Lower lobe of right lung (tissue), 2 donors: ENCODE results near the gene ERAP2. TPM values are rescaled to one million over a fixed set of nuclear protein-coding genes. Genes with fewer than 3 reads are reported as not detected.

Source experiments
- ATAC-seq, 2 donors: fragments of 200-7000 bp; cut with Tn5 transposase; one replicate each; pipeline ENCODE4 v1.9.1; 2020 to 2022; ENCODE audit warnings: mild to moderate bottlenecking in 2 of 2, moderate library complexity in 2 of 2
- DNase-seq: peaks from one replicate; pipeline ENCODE4 v3.0.0-alpha.2; 2020
- H3K27ac ChIP-seq: fragments of 200-600 bp; one replicate; pipeline ENCODE4 v1.8.0; 2022
- H3K27me3 ChIP-seq: fragments of 200-600 bp; one replicate; pipeline ENCODE4 v1.8.0; 2022; ENCODE audit warnings: low read depth
- H3K36me3 ChIP-seq: fragments of 200-600 bp; one replicate; pipeline ENCODE4 v1.8.0; 2022; ENCODE audit warnings: mild to moderate bottlenecking
- H3K4me1 ChIP-seq: fragments of 200-600 bp; one replicate; pipeline ENCODE4 v1.8.0; 2022
- H3K4me3 ChIP-seq: fragments of 200-600 bp; one replicate; pipeline ENCODE4 v1.8.0; 2022; ENCODE audit warnings: mild to moderate bottlenecking
- H3K9me3 ChIP-seq: fragments of 200-600 bp; one replicate; pipeline ENCODE4 v1.8.0; 2022
- intact Hi-C: fragments of 100-400 bp; cut with DNase I; formaldehyde crosslinking; loops from one replicate; pipeline ENCODE4 v1.11.0; 2022
- total RNA-seq: library from RNA; stranded (reverse); fragmentation: NEBNext Ultra II Directional; extraction: Animal tissue kit (Norgen Biotek cat#: 25700); gene quantifications from one replicate; pipeline ENCODE4 v1.2.1, GENCODE V29; 2021
- TF ChIP-seq, protein P1 (sequence below): fragments of 200-600 bp; IDR thresholded peaks from one replicate; pipeline ENCODE4 v1.8.0; 2022; ENCODE audit warnings: antibody characterized with exemption, mild to moderate bottlenecking
- donor health status: DM: no; HTN: yes; CAD: no; lungs with severe emphysema.

Gene ERAP2
- total RNA-seq, 1 donor from 2014 or later, result 32.1 TPM

DNA sequence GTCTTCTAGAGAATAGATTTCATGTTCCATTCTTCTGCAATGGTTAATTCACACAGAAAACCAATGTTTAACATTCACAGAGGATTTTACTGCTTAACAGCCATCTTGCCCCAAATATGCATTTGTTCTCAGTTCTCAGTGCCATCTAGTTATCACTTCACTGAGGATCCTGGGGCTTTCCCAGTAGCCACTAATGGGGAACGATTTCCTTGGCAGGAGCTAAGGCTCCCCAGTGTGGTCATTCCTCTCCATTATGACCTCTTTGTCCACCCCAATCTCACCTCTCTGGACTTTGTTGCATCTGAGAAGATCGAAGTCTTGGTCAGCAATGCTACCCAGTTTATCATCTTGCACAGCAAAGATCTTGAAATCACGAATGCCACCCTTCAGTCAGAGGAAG, 3.4 kb downstream of the ERAP2 start:
- DNase-seq, result no peak
- H3K9me3 ChIP-seq, result no peaks in the 10 kb centered on the region
- TF ChIP-seq, protein P1, sequence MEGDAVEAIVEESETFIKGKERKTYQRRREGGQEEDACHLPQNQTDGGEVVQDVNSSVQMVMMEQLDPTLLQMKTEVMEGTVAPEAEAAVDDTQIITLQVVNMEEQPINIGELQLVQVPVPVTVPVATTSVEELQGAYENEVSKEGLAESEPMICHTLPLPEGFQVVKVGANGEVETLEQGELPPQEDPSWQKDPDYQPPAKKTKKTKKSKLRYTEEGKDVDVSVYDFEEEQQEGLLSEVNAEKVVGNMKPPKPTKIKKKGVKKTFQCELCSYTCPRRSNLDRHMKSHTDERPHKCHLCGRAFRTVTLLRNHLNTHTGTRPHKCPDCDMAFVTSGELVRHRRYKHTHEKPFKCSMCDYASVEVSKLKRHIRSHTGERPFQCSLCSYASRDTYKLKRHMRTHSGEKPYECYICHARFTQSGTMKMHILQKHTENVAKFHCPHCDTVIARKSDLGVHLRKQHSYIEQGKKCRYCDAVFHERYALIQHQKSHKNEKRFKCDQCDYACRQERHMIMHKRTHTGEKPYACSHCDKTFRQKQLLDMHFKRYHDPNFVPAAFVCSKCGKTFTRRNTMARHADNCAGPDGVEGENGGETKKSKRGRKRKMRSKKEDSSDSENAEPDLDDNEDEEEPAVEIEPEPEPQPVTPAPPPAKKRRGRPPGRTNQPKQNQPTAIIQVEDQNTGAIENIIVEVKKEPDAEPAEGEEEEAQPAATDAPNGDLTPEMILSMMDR, result no peak
- H3K27me3 ChIP-seq, result no peaks in the 10 kb centered on the region
- no peak overlapping the region for H3K27ac ChIP-seq
- intact Hi-C loops, result loop anchor here (10.0 kb wide), 2 partner anchors 125 to 285 kb away; no protein-coding TSS in a partner anchor
- peaks cover 8% of the 10 kb centered on the region for H3K36me3 ChIP-seq
- H3K4me3 ChIP-seq, result no peak overlapping the region
- peaks cover 54% of the 10 kb centered on the region for H3K4me1 ChIP-seq
- ATAC-seq, result no peak

DNA sequence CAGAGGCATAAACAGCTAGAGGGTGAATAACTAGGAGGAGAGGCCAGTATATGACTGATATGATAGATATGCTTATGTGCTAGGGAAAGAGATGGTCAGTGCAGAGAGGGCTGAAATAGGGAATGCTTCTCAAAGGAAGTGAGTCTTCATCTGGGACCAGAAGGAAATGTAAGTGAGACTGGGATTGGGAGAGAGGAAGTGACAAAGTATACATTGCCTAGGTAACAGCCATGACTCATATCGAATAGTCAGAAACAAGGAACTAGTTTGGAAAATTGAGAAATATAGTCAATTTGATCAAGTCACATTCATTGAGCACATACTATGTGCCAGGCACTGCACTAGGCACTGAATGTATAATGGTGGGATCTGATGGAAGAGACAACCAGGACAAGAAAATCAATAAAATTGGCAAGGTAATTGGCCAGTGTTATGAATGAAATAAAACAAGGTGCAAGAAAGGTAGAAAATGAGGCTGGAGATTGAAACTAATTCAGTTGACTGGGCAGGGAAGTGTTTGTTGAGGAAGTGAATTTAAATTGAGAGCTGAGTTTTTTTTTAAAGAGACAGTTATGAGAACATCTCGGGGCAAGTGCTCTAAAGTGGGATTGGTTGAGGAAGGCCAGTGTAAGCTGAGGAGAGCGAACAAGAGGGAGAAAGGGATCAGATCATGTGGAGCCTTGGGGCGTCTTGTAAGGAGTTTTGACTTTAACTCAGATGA, 4.3 kb downstream of the ERAP2 start:
- TF ChIP-seq, protein P1, result no peak
- H3K4me3 ChIP-seq, result peak overlapping the region; percentile 2
- no peaks in the 10 kb centered on the region for H3K9me3 ChIP-seq
- H3K27me3 ChIP-seq, result no peaks in the 10 kb centered on the region
- intact Hi-C loops, result no loop called here
- DNase-seq (no peak), ATAC-seq (peak; percentile 34 to 54)
- peaks cover 58% of the 10 kb centered on the region for H3K4me1 ChIP-seq
- peaks cover 8% of the 10 kb centered on the region for H3K36me3 ChIP-seq
- no peak overlapping the region for H3K27ac ChIP-seq

DNA sequence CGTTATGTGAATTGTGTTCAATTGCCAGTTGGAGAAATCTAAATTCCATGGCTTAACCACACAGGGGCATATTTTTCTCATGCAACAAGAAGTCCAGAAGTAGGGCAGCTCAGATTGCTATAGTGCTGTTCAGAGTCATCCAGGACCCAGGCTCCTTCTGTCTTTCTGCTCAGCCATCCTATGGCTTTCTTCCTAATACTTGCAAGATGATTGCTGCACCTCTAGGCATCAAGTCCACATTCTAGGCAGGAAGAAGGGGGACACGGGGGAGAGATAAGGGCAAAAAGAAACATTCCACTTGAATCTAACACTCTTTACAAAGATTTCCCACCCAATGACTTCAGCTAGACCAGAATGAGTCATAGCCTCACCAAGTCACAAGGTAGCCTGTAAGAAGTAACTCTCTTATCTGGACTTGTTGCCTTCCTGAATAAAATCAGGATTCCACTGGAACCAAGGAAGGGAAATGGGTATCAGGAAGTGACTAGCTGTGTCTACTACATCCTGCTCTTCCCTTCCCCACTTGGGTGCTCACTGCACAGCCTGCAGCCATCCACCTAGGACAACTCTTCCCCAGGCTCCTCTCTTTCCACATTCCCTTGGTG, 5.3 kb downstream of the ERAP2 start:
- Histone ChIP-seq H3K4me1 (peaks cover 62% of the 10 kb centered on the region), H3K27me3 (no peaks in the 10 kb centered on the region), H3K9me3 (no peaks in the 10 kb centered on the region), H3K4me3 (peak overlapping the region; percentile 2), H3K36me3 (peaks cover 11% of the 10 kb centered on the region), H3K27ac (no peak overlapping the region)
- ATAC-seq, result peak; percentile 28 to 40
- DNase-seq, result no peak
- intact Hi-C loops, result no loop called here
- TF ChIP-seq, protein P1, result no peak

DNA sequence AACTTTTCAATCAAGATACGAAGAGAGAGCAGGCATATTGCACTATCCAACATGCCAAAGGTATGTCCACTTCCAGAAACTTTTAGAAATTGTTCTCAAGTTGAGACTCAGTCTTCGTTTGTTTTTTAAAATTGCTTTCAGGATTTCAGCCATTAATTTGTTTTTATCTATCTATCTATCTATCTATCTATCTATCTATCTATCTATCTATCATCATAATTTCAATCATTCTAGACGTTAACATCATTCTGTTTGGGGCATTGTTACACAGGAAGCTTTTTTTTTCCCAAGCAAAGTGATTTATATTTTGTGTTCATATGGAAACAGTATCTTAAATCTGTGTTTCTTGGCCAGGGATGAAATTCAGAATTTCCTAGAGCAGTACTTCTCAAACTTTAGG, 7.6 kb downstream of the ERAP2 start:
- DNase-seq (no peak), ATAC-seq (no peak)
- peaks cover 24% of the 10 kb centered on the region for H3K36me3 ChIP-seq
- TF ChIP-seq, protein P1, result no peak
- H3K27me3 ChIP-seq, result no peaks in the 10 kb centered on the region
- intact Hi-C loops, result no loop called here
- no peak overlapping the region for H3K27ac ChIP-seq
- no peaks in the 10 kb centered on the region for H3K9me3 ChIP-seq
- peaks cover 49% of the 10 kb centered on the region for H3K4me1 ChIP-seq
- no peak overlapping the region for H3K4me3 ChIP-seq

DNA sequence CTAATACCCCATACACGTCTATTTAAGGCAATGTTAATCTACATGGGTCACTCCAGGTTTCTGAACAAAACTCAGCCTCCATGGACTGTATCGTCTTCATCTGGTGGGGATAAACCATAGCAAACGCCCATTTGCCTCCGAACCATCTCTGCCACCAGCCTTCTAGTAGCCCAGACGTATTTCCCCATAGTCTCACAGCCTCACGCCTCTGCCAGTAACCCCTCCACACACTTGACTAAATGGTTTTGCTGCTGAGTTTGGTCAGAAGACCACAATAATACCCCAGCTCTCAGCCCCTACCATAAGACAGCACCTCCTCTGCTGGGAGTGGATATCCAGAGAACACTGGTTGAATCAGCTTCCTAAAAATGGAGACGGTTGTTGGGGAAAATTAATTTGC, 8.7 kb downstream of the ERAP2 start:
- Histone ChIP-seq H3K9me3 (no peaks in the 10 kb centered on the region), H3K27me3 (no peaks in the 10 kb centered on the region), H3K36me3 (peaks cover 35% of the 10 kb centered on the region), H3K4me1 (peaks cover 38% of the 10 kb centered on the region), H3K4me3 (no peak overlapping the region), H3K27ac (no peak overlapping the region)
- ATAC-seq (no peak), DNase-seq (no peak)
- intact Hi-C loops, result no loop called here
- TF ChIP-seq, protein P1, result no peak
